Measurements from ENCODE around the gene MPIG6B.

- TF ChIP-seq, protein P1, sequence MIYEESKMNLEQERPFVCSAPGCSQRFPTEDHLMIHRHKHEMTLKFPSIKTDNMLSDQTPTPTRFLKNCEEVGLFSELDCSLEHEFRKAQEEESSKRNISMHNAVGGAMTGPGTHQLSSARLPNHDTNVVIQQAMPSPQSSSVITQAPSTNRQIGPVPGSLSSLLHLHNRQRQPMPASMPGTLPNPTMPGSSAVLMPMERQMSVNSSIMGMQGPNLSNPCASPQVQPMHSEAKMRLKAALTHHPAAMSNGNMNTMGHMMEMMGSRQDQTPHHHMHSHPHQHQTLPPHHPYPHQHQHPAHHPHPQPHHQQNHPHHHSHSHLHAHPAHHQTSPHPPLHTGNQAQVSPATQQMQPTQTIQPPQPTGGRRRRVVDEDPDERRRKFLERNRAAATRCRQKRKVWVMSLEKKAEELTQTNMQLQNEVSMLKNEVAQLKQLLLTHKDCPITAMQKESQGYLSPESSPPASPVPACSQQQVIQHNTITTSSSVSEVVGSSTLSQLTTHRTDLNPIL (CRISPR knock-in tag; IDR thresholded peaks at IDR 0.05; ENCODE audit: low read depth), result no peak
- TF ChIP-seq ISL1 (CRISPR knock-in tag; IDR thresholded peaks at IDR 0.05), result no peak
- TF ChIP-seq ZFP30 (CRISPR knock-in tag; IDR thresholded peaks at IDR 0.05), result no peak
- TF ChIP-seq PPARA (CRISPR knock-in tag; IDR thresholded peaks at IDR 0.05; ENCODE audit: borderline replicate concordance), result no peak
- TF ChIP-seq ZC3H10 (CRISPR knock-in tag; IDR thresholded peaks at IDR 0.05), result no peak
- TF ChIP-seq, protein P2, sequence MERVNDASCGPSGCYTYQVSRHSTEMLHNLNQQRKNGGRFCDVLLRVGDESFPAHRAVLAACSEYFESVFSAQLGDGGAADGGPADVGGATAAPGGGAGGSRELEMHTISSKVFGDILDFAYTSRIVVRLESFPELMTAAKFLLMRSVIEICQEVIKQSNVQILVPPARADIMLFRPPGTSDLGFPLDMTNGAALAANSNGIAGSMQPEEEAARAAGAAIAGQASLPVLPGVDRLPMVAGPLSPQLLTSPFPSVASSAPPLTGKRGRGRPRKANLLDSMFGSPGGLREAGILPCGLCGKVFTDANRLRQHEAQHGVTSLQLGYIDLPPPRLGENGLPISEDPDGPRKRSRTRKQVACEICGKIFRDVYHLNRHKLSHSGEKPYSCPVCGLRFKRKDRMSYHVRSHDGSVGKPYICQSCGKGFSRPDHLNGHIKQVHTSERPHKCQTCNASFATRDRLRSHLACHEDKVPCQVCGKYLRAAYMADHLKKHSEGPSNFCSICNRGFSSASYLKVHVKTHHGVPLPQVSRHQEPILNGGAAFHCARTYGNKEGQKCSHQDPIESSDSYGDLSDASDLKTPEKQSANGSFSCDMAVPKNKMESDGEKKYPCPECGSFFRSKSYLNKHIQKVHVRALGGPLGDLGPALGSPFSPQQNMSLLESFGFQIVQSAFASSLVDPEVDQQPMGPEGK (CRISPR knock-in tag; IDR thresholded peaks at IDR 0.05; ENCODE audit: borderline replicate concordance), result no peak
- no peak for TF ChIP-seq ZFP3 (CRISPR knock-in tag; IDR thresholded peaks at IDR 0.05)
- TF ChIP-seq RARB (CRISPR knock-in tag; IDR thresholded peaks at IDR 0.05), result no peak
- no peak for TF ChIP-seq TCF4 (CRISPR knock-in tag; IDR thresholded peaks at IDR 0.05; ENCODE audit: borderline replicate concordance)
- TF ChIP-seq, protein P3, sequence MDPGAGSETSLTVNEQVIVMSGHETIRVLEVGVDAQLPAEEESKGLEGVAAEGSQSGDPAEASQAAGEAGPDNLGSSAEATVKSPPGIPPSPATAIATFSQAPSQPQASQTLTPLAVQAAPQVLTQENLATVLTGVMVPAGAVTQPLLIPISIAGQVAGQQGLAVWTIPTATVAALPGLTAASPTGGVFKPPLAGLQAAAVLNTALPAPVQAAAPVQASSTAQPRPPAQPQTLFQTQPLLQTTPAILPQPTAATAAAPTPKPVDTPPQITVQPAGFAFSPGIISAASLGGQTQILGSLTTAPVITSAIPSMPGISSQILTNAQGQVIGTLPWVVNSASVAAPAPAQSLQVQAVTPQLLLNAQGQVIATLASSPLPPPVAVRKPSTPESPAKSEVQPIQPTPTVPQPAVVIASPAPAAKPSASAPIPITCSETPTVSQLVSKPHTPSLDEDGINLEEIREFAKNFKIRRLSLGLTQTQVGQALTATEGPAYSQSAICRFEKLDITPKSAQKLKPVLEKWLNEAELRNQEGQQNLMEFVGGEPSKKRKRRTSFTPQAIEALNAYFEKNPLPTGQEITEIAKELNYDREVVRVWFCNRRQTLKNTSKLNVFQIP (CRISPR knock-in tag; IDR thresholded peaks at IDR 0.05; ENCODE audit: borderline replicate concordance, low read depth), result no peak
- TF ChIP-seq ZNF8 (CRISPR knock-in tag; IDR thresholded peaks at IDR 0.05), result no peak
Observed at GRCh38 chr6:31768363-31769257, 45.4 kb downstream of the MPIG6B start.
